Measurements from ENCODE around the gene TNFRSF14.
"Not testable (repeated sequence)": the region's sequence is repeated elsewhere in the genome, so short reads cannot be mapped to it uniquely, and the experiment has no call there.

TNFRSF14 gene

GRCh38 chr1:2564815-2565374 is 8.7 kb downstream of the TNFRSF14 start (continued):
- TF ChIP-seq POU6F1 (CRISPR knock-in tag; IDR thresholded peaks at IDR 0.05; ENCODE audit: borderline replicate concordance, low read depth) (no peak), CSDC2 (CRISPR knock-in tag; IDR thresholded peaks at IDR 0.05) (no peak), RARB (CRISPR knock-in tag; IDR thresholded peaks at IDR 0.05) (no peak)

GRCh38 chr1:2566101-2567045 is 10.2 kb downstream of the TNFRSF14 start:
- TF ChIP-seq ZNF70 (CRISPR knock-in tag; IDR thresholded peaks at IDR 0.05) (no peak), POU6F1 (CRISPR knock-in tag; IDR thresholded peaks at IDR 0.05; ENCODE audit: borderline replicate concordance, low read depth) (no peak), OSR1 (CRISPR knock-in tag; IDR thresholded peaks at IDR 0.05) (no peak), RARB (CRISPR knock-in tag; IDR thresholded peaks at IDR 0.05) (no peak), ISL1 (CRISPR knock-in tag; IDR thresholded peaks at IDR 0.05) (no peak), CSDC2 (CRISPR knock-in tag; IDR thresholded peaks at IDR 0.05) (no peak), PATZ1 (CRISPR knock-in tag; IDR thresholded peaks at IDR 0.05; ENCODE audit: borderline replicate concordance) (no peak), ESRRG (CRISPR knock-in tag; IDR thresholded peaks at IDR 0.05) (no peak), TOX (CRISPR knock-in tag; IDR thresholded peaks at IDR 0.05; ENCODE audit: borderline replicate concordance) (no peak), TSHZ2 (CRISPR knock-in tag; IDR thresholded peaks at IDR 0.05) (no peak), SNAI2 (CRISPR knock-in tag; IDR thresholded peaks at IDR 0.05) (no peak)
- ATAC-seq: no peak

GRCh38 chr1:2567083-2567679 is 11.0 kb downstream of the TNFRSF14 start:
- no peak for TF ChIP-seq RARB (CRISPR knock-in tag; IDR thresholded peaks at IDR 0.05)
- no peak for TF ChIP-seq TCF4 (CRISPR knock-in tag; IDR thresholded peaks at IDR 0.05; ENCODE audit: borderline replicate concordance)
- TF ChIP-seq POU6F1 (CRISPR knock-in tag; IDR thresholded peaks at IDR 0.05; ENCODE audit: borderline replicate concordance, low read depth): no peak
- no peak for TF ChIP-seq CSRNP3 (CRISPR knock-in tag; IDR thresholded peaks at IDR 0.05)
- no peak for TF ChIP-seq CREB5 (CRISPR knock-in tag; IDR thresholded peaks at IDR 0.05; ENCODE audit: low read depth)
- TF ChIP-seq PATZ1 (CRISPR knock-in tag; IDR thresholded peaks at IDR 0.05; ENCODE audit: borderline replicate concordance): no peak
- ATAC-seq: no peak

GRCh38 chr1:2568187-2568816 is 12.1 kb downstream of the TNFRSF14 start:
- ATAC-seq: not testable (repeated sequence)

Measured in SK-N-SH treated with all-trans-retinoic acid at 6 μM for 48 hours (cell line).